Transverse colon (tissue), 3 donors: ENCODE data around the gene GJB2.

Experiments used
- EP300 ChIP-seq: sonication (generic); formaldehyde crosslinking; IDR thresholded peaks from one replicate; pipeline ENCODE4 v1.6.1; 2017; ENCODE audit warnings: antibody characterized with exemption, low read depth
- POLR2A ChIP-seq: fragments of 450-650 bp; IDR thresholded peaks from one replicate; pipeline ENCODE4 v1.6.1; 2016; ENCODE audit warnings: antibody characterized with exemption, mild to moderate bottlenecking, moderate library complexity
- TF ChIP-seq, protein P1 (sequence below), 5 experiments: fragments of 200-600 bp in 3 of 5; fragments of 450-650 bp in 2 of 5; sonication (generic) in 3 of 5; IDR thresholded peaks; 1 replicate in 2 of 5; 2 replicates in 3 of 5; pipeline ENCODE4 v1.5.1; 2016 to 2017; ENCODE audit warnings: antibody characterized with exemption in 5 of 5, inconsistent platforms in 3 of 5, mild to moderate bottlenecking in 2 of 5, moderate library complexity in 1 of 5

DNA sequence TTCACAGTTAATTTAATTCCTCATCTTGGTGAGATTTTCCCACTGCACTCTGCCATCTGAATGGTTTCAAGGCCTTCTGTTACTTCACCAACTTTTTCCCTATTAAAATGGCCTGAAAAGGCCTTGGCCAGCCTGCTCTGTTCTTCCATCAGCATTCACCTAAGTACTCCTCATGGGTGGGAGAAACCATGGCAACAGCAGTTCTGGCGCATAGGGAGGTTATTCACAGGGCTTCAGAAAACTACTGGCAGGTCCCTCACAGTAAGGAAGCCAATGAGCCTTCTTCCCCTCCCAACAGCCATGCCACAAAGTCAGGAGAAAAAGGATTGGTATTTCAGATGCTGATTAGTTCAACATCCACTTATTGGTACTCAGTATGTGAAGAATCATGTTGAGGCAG is 17.2 kb upstream of the GJB2 start:
- TF ChIP-seq, protein P1, sequence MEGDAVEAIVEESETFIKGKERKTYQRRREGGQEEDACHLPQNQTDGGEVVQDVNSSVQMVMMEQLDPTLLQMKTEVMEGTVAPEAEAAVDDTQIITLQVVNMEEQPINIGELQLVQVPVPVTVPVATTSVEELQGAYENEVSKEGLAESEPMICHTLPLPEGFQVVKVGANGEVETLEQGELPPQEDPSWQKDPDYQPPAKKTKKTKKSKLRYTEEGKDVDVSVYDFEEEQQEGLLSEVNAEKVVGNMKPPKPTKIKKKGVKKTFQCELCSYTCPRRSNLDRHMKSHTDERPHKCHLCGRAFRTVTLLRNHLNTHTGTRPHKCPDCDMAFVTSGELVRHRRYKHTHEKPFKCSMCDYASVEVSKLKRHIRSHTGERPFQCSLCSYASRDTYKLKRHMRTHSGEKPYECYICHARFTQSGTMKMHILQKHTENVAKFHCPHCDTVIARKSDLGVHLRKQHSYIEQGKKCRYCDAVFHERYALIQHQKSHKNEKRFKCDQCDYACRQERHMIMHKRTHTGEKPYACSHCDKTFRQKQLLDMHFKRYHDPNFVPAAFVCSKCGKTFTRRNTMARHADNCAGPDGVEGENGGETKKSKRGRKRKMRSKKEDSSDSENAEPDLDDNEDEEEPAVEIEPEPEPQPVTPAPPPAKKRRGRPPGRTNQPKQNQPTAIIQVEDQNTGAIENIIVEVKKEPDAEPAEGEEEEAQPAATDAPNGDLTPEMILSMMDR (IDR thresholded peaks at IDR 0.05) = no peak
- no peak for TF ChIP-seq EP300
- no peak for TF ChIP-seq POLR2A
